ENCODE data around the gene RNF207.

DNA sequence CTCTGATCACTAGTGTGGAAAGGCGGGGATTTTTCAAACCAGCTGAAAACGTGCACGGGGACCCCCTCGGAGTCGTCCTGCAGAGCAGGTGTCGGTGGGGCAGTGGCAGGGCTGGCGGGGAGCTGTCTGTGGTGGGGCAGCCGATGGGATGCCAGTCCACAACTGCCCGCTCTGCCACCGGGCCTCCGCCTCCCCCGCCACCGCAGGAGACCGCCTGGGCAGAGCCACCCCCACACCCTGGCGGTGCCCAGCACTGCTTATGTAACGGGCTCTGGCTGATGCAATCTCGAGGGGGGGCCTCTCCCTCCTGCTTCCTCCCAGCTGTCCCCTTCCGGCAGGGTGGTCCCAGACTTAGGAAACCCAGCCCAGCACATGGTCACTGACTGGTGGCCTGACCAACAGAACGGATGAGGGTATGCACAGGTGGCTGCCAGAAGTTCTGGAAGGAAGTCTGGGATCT is 35.1 kb upstream of the RNF207 start:
- TF ChIP-seq, protein P1, sequence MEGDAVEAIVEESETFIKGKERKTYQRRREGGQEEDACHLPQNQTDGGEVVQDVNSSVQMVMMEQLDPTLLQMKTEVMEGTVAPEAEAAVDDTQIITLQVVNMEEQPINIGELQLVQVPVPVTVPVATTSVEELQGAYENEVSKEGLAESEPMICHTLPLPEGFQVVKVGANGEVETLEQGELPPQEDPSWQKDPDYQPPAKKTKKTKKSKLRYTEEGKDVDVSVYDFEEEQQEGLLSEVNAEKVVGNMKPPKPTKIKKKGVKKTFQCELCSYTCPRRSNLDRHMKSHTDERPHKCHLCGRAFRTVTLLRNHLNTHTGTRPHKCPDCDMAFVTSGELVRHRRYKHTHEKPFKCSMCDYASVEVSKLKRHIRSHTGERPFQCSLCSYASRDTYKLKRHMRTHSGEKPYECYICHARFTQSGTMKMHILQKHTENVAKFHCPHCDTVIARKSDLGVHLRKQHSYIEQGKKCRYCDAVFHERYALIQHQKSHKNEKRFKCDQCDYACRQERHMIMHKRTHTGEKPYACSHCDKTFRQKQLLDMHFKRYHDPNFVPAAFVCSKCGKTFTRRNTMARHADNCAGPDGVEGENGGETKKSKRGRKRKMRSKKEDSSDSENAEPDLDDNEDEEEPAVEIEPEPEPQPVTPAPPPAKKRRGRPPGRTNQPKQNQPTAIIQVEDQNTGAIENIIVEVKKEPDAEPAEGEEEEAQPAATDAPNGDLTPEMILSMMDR (conservative IDR thresholded peaks at IDR 0.05 in 1 of 2, IDR thresholded peaks at IDR 0.05 in 1 of 2; ENCODE audit: low read depth in 1 of 2, low read length in 2 of 2), result no peak
- TF ChIP-seq EZH2 (IDR thresholded peaks at IDR 0.05; ENCODE audit: low read length, missing control alignments), result no peak
